ENCODE results near the gene SLC22A7.
A peak's percentile ranks its signal among the peaks of the same experiment; 100 is the strongest.
"Not testable (repeated sequence)": the region's sequence is repeated elsewhere in the genome, so short reads cannot be mapped to it uniquely, and the experiment has no call there.

The SLC22A7 gene

DNA sequence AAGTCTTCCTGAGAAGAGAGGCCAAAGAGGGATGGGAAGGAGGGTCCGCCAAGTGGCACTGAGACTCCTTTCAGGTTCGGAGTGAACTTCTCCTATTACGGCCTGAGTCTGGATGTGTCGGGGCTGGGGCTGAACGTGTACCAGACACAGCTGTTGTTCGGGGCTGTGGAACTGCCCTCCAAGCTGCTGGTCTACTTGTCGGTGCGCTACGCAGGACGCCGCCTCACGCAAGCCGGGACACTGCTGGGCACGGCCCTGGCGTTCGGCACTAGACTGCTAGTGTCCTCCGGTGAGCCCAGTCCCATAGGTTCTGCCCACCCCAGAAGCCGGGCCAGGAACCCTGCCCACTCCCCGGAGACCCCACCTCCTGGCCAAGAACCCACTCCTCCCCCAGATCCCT is 4.1 kb downstream of the SLC22A7 start:
- no peak for DNase-seq (ENCODE audit: low spot score)

DNA sequence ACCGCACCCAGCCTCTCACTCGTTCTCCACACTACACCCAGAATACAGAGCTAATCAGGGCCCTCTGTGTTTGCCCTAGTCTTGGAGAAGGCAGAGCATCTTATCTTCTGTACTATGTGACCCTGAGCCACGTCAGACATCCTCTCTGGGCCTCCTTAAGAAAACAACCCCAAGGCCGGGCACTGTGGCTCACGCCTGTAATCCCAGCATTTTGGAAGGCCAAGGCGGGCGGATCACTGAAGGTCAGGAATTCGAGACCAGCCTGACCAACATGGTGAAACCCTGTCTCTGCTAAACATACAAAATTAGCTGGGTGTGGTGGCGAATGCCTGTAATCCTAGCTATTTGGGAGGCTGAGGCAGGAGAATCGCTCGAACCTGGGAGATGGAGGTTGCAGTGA is 4.9 kb downstream of the SLC22A7 start:
- not testable (repeated sequence) for DNase-seq (ENCODE audit: low spot score)

DNA sequence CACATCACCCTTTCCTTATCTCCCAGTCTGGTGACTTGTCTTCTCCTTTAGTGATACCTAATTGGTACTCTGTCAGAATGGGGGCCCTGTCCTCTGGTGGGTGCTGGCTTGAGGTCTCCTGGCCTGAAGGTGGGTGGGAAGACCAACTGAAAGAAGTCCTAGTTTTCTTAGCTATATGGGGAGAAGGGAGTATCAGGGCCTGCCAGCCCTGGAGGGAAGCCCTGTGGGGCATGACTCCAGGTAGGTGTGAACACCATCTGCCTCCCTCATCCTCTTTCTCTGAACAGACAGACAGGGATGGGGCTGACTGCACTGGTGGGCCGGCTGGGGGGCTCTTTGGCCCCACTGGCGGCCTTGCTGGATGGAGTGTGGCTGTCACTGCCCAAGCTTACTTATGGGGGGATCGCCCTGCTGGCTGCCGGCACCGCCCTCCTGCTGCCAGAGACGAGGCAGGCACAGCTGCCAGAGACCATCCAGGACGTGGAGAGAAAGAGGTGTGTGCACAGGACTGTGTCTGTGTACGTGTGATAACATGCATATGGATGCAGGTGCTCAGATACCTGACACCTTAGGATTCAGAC is 5.8 kb downstream of the SLC22A7 start:
- no peak for DNase-seq (ENCODE audit: low spot score)

DNA sequence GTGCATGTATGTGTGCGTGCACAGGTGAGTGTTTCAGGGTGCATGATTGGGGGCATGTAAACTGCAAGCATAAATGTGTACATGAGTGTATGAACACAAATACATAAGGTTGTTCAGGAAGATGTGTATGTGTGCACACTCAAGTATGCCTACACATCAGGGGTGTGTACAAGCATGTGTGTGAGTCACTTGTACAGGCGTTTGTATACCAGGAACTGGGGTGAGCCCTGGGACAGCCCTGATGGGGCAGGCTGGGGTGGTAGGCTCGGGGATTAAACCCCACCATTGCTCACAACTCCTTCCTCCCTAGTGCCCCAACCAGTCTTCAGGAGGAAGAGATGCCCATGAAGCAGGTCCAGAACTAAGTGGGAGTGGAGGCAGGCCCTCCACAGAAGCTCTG is 6.3 kb downstream of the SLC22A7 start:
- no peak for DNase-seq (ENCODE audit: low spot score)

DNA sequence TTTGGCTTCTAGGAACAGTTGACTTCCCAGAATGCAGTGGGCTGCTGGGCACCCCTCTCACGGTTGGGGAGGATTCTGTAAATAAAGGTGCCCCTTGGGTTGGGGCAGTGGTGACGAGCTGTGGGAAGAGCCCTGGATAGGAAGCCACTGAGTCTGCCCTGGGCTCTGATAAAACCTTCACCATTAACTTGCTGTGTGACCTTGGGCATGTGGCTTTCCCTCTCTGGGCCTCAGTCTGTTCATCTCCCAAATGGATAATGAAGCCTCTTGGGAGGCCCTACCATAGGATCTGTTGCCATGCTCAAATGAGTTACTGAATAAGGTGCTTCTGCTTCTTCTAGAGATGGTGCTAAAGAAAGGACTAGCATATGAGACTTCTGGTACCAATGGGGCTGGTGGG is 6.8 kb downstream of the SLC22A7 start:
- no peak for DNase-seq (ENCODE audit: low spot score)

DNA sequence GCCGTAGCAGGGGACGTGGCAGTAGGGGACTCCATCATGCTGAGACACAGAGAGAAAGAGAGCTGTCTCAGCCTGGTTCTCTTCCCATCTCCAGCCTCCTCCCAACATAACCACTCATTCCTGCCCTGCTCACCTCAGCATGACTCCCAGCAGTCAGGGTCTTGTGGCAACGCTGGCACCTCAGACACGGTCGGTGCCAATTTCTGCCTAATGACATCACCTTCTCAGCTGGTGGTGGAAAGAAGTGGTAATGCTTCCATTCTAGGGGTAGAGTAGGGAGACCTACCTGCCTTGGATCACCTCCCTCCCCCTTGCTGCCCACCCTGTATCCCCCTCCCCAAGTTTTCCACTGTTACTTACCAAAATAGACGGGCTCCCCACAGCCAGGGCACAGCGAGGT is 8.0 kb downstream of the SLC22A7 start:
- DNase-seq (ENCODE audit: low spot score), result no peak

DNA sequence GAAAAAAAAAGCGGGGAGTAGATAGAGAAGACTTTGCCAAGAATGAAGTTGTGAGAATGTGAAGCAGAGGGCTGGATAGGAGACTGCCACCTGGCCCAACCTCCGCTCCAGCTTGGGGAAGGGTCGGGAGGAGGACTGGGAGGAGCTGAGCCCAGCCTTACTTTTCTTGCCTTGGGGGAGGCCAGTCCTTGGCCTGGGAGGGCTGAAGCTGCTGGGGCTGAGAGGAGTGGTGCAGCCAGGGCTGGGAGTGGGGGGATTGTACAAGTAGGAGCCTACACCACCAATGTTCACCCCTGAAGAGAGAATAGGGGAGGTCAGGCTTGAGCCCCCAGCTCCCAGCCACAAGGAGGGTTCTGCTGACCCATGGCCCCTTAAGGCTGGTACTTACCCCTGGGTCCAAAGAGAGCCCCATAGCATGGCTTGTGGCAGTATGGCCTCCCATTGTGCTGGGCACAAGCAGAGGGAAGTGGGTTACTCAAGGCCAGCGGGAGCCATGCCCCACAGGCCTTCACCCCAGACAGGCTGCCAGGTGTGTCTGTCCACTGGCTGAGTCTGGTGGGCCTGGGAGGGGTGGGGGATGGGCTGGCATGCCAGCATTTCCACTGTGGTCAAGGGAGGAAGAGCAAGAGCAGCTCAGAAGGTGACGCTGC is 9.5 kb downstream of the SLC22A7 start:
- no peak for DNase-seq (ENCODE audit: low spot score)

DNA sequence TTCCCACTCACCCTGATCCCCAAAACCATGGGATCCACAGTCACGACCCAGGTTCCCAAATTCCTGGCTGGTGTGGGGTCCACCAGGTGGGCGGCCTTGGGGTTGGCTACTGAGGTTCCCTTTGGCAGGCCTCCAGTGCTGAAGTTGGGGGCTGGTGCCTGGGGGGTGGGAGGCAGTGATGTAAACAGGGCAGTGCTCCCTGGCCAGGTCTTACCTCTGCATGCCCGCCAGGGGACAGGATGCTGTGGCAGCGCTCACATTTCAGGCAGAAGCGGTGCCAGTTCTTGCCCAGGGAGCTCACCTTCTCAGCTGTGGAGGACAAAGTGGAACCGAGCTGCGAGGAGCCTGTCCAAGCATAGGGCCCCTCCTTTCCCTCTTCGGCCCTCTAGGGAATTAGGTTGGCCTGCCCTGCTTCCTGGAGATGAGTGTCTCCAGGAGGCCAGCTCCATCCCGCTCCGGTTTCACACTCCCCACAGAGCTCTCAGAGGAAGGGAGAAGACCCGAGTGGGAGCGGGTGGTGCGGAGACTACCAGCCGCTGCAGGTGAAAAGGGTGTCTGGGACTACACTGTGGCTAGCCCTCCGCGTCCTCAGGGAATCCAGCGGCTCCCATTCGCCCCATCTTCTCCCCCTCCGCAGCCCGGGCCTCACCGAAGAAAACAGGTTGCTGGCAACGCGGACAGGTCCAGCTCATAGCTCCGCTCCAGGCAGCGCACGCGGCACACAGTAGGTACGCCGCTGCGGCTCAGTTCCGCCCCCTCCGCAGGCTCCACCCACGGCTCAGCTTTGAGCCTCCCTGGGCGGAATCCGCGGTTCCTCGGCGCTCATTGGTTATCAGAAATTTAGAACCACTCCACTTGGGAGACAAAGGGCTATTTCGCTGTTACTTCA is 10.3 kb downstream of the SLC22A7 start, which contains the start of gene CRIP3:
TSS of gene CRIP3 (minus strand) at position 726 of the 889 bp plus-strand sequence. CDS start at position 692, 34 bp downstream.
- DNase-seq (ENCODE audit: low spot score), result peak; percentile 29

DNA sequence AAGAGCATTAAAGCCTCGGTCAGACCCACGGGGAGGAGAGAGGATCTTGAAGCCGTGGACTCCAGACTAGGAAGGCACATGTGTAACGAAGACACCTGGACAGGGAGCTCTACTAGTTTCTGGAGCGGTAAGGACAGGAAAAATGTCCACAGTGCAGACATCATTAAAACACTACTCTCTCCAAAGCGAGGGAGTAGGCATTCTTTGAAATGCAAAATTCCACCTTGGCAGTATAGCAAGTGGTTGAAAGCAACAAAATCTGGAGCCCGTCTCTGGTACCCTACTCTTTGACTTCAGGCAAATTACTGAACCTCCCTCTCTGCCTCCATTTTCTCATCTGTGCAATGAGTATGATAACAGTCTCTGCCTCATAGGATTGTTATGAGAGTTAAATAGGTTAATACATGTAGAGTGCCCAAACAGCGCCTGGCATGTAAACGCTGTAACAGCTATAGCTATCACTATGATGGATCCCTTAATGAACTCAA is 11.0 kb downstream of the SLC22A7 start:
- DNase-seq (ENCODE audit: low spot score), result no peak

DNA sequence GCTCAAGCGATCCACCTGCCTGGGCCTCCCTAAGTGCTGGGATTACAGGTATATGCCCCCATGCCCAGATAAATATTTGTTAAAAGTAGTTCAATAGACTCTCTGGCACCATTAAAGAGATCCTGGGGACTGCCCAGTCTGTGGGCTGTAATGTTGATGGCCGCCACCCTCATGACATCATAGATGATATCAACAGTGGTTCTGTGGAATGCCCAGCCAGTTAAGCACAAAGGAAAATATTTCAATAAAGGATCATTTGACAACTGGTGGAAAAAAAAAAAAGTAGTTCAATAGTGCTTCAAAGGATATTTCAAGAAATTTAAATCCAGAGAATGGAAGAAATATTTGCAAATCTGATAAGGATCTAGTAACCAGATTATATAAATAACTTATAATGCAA is 12.1 kb downstream of the SLC22A7 start:
- DNase-seq (ENCODE audit: low spot score), result no peak

DNA sequence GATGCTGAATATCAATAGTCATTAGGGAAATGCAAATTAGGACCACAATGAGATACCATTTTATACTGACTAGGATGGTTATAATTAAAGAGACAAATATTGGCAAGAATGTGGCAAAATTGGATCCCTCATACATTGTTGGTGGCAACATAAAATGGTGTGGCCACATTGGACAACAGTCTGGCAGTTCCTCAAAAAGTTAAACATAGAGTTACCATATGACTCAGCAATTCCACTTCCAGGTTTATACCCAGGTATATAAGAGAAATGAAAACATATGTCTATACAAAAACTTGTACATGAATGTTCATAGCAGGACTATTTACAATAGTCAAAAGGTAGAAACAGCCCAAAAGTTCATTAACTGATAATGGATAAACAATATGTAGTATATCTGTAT is 12.6 kb downstream of the SLC22A7 start:
- DNase-seq (ENCODE audit: low spot score), result no peak

DNA sequence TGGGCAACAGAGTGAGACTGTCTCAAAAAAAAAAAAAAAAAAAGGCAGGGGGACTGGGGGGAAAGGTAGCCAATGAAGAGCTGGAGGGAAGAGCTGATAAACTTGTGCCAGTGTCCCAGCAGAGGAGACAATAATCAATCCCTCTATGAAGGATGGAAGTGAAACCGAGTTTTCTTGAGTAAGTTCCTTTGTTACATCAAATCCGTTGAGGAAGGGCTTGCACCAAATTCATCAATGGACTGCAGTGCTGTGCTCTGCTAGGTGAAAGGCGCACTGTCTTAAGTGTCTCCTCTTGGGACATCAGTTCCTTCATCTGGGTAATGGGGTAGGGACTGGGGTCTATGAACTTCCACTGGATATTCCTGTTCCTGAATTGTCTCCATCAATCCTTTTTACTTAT is 13.6 kb downstream of the SLC22A7 start:
- DNase-seq (ENCODE audit: low spot score), result no peak

DNA sequence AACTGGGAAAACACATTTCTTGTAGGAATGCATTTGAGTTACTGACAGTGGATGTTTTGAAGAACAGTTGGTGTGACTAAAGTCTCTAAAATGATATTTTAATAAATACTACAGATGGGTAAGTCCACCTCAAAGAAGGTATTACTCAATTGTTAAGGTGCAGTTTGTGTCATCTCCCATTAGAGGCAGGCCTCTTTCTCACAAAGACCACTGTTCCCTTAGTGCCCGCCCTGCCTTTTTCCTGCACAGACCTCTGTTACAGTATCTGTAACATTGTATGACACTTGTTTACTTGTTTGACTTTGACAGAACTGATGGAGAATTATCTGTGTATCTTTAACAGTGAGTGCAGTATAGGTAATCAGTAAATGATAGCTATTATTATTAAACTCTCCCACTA is 15.8 kb downstream of the SLC22A7 start:
- DNase-seq (ENCODE audit: low spot score), result no peak

DNA sequence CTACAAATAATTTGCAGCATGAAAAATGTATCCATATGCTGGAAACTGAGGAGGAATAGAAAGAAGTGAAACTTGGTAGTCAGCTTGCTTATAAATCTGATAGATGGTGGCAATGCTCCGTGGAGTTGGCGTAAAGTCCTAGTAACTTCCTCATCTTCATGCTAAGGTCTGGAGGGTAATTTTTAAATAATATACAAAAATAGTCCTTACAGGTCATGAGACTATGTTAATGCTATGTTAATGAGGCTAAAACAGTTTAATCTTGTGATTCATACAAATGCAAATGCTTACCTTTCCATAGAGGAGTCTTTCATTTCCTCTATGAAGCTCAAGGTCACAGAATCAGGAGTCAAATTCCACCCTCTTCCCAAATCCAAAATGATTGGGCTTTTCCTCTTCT is 20.0 kb downstream of the SLC22A7 start:
- DNase-seq (ENCODE audit: low spot score), result no peak

DNA sequence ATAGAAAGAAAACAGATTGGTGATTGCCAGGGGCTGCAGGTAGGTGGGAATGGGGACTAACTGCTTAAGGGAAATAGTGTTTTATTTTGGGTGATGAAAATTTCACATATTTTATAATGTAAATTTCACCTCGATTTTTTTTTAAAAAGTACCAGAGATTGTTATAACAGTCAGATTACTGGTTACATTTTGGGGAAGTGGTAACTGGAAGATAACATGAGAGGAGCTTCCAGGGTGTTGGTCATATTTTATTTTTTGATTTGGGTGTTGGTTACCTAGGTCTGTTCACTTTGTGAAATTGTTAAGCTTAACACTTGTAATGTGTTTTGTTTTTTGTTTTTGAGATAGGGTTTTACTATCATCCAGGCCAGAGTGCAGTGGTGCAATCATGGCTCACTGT is 27.8 kb downstream of the SLC22A7 start:
- DNase-seq (ENCODE audit: low spot score), result no peak

DNA sequence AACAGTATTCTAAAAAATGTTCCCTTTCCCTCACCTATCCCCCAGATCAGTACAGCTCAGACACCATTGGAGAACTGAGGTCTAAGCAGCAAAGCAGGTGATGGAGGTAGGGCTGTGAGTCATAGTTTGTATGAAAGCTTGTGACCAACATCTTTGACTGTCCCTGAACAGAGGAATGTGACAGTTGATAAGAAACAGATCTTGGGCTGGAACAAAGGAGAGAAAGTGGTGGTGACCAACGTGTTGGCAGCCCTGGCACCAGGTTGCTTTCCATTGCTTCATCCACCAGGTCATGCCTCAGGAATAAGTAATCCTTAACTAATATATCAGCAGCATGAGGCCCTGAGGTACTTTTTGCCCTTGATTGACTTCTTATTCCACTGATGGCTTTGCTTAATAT is 30.5 kb downstream of the SLC22A7 start:
- no peak for DNase-seq (ENCODE audit: low spot score)

DNA sequence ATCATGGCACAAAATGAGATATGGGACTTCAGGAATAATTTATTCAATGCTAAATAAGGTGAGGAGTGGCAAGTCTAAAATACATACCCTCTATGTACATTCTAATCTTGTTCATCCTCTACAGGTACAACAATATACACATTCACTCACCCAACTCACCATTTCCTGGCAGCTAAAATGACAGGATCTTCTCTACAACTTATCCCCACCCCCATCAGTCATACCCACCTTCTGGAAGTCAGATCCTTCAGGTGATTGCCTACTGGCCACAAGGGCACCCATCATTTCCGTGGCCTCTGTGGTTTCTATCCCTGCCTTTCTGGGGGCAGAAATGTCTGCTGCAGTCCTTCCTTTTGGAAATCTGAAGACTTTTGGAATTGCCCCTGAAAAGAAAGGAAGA is 33.4 kb downstream of the SLC22A7 start:
- no peak for DNase-seq (ENCODE audit: low spot score)

DNA sequence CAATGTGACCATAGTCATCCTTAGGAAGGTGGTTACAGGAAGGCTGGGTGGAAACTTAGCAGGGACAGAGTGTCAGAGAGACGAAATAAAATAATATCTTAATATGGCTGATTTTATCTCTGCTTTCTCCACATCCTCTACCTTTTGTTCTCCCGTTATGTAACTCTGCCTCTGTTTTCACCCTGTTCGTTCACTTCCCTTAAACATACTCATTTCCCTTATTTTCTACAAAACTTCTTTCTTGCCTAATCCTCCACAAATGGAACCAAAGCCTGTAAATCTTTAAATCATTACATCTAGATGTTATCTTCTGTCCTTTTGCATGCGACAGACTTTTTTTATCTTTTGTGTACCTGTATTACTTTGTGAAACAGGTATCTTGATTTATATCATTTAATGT is 33.8 kb downstream of the SLC22A7 start:
- DNase-seq (ENCODE audit: low spot score), result no peak

DNA sequence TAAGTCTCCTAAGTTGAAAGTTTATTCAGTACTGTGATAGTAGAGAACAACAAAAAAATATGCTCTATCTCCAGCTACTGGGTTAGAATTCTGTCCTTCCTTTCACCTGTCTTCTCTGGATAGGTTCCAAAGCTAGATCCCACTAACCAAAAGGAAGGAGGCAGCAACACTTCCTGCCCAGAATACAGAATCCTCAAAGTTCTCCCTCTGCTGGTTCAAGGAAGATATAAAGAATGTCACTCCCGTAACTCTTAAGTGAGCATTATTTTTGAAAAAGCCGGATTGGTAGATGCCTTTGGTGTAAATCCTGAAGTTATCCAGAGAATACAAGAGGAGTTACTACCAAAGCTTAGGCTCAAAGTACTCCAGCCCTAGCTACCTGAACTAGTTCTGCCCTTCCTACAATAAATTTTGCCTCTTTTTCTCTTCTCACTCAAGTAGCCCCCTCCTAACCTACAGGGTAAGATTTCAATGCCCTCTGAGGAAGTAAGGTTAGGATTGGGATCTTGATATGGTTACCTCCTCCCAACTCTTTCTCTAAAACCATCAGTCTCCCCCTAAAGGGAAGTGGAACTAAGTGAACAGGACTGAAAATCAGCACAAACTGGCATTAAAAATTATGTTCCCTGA is 36.5 kb downstream of the SLC22A7 start:
- peak; percentile 66 for DNase-seq (ENCODE audit: low spot score)

DNA sequence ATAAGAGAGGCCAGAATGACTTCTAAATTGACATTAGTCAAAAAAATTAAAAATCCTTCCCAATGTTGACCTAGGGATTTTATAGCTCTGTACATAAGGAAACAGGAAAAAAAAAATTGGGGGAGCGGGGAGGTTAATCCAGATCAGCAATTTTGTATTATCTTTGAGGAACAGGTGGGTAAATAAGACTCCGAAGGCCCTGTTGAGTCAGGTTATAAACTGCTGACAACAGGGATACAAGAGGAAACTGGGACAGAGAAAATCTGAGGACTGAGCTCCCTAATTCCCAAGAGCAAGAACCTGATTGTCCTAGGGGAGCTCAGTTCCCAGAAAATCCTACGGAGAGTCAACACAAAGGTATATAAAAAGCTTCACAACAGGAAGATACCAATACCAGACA is 37.4 kb downstream of the SLC22A7 start:
- no peak for DNase-seq (ENCODE audit: low spot score)

DNA sequence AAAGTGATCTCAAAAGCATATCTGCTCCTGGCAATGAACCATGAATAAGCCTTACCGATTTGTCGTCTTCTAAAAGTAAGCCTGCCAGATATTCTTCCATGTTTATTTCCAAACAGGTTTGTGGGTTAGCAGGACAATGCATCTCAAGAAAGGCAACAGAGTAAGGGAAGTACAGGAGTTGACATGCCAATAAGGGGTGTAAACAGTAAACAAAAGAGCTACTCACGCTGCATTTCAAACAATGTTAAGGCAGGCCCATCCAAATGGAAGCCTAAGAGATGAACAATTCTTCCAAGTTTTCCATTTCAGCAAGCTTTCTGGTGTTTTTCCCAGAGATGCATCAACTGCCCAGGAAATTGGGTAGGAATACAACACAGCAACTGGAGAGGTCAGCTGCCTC is 38.3 kb downstream of the SLC22A7 start:
- no peak for DNase-seq (ENCODE audit: low spot score)

DNA sequence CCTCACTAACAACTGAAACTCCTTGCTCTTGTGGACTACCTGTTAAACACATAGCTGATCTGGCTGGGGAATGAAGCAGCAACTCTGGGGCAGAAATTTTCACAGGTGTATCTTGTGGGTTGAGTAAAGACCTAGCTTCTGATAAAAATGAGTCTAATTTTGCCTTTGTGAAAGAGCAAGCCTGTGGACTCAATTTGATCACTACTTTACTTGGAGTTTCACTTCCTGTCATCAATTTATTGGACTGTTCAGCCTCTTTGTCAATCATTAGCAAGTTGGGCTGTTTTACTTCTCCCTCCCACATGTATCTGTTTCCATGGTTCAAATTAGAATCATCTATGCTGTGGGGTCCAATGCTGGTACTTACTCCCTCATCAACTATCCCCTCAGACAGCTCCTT is 40.2 kb downstream of the SLC22A7 start:
- no peak for DNase-seq (ENCODE audit: low spot score)

DNA sequence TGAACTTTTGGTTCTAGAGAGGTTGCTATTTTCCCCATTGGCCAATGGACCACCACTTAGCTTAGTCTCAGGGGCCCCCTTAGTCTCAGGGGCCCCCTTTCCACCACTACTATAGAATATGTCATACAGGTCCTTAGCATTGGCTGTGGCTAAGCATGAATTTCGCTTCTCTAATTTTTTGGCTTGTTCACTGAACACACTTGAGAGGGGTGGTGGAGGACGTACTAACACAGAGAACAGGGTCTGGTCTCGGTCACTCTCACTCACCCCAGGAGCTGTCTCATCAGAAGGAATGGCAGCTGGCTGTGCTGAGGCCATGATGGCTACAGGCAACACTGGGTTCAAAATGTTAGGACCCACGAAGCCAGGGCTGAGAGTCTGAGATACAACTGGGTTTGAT is 41.1 kb downstream of the SLC22A7 start:
- no peak for DNase-seq (ENCODE audit: low spot score)
